GM23338 (cell line): ENCODE measurements around the gene GPR108. TPM values are rescaled to one million over a fixed set of nuclear protein-coding genes. Genes with fewer than 3 reads are reported as not detected.

ENCODE experiments used
- ATAC-seq: fragments of 200-7000 bp; cut with Tn5 transposase; 3 replicates; pipeline ENCODE4 v1.9.1; 2020
- DNase-seq: peaks from one replicate; pipeline ENCODE4 v3.0.0-alpha.2; 2015; ENCODE audit warnings: low spot score
- H2AFZ ChIP-seq: fragments of 200-600 bp; sonication (generic); 2 replicates; pipeline ENCODE4 v1.8.0; 2016; ENCODE audit warnings: antibody characterized with exemption, mild to moderate bottlenecking, moderate library complexity
- H3F3A ChIP-seq: fragments of 200-600 bp; sonication (generic); replicated peaks from 2 replicates; pipeline ENCODE4 v1.8.0; 2017; ENCODE audit warnings: antibody characterized with exemption, mixed run types, low read depth
- H3K27ac ChIP-seq: fragments of 200-600 bp; sonication (generic); 2 replicates; pipeline ENCODE4 v1.6.1; 2016; ENCODE audit warnings: low read depth
- H3K27me3 ChIP-seq: fragments of 200-600 bp; sonication (generic); 2 replicates; pipeline ENCODE4 v1.8.0; 2016; ENCODE audit warnings: mild to moderate bottlenecking, mixed run types, moderate library complexity; ENCODE audit not compliant: insufficient read depth
- H3K36me3 ChIP-seq: fragments of 200-600 bp; sonication (generic); 2 replicates; pipeline ENCODE4 v1.8.0; 2016; ENCODE audit warnings: mild to moderate bottlenecking; ENCODE audit not compliant: insufficient read depth
- H3K4me1 ChIP-seq: fragments of 200-600 bp; sonication (generic); 2 replicates; pipeline ENCODE4 v1.8.0; 2016; ENCODE audit warnings: mild to moderate bottlenecking, moderate library complexity; ENCODE audit not compliant: insufficient read depth
- H3K4me2 ChIP-seq: fragments of 200-600 bp; sonication (generic); 2 replicates; pipeline ENCODE4 v1.7.1; 2017; ENCODE audit warnings: mixed run types
- H3K4me3 ChIP-seq: fragments of 200-600 bp; sonication (generic); 2 replicates; pipeline ENCODE4 v1.6.1; 2016; ENCODE audit warnings: mixed run types
- H3K79me2 ChIP-seq: fragments of 200-600 bp; sonication (generic); replicated peaks from 2 replicates; pipeline ENCODE4 v1.8.0; 2017; ENCODE audit warnings: mild to moderate bottlenecking; ENCODE audit not compliant: insufficient read depth
- H3K9me2 ChIP-seq: fragments of 200-600 bp; sonication (generic); 2 replicates; pipeline ENCODE4 v1.8.0; 2017; ENCODE audit not compliant: insufficient read depth
- H4K20me1 ChIP-seq: fragments of 200-600 bp; sonication (generic); replicated peaks from 2 replicates; pipeline ENCODE4 v1.8.0; 2017; ENCODE audit warnings: mild to moderate bottlenecking; ENCODE audit not compliant: insufficient read depth
- H3K27ac Mint-ChIP-seq: 2 replicates; pipeline ENCODE4 v1.8.0; 2020; ENCODE audit warnings: inconsistent platforms, mild to moderate bottlenecking, moderate library complexity, mixed read lengths
- H3K27me3 Mint-ChIP-seq: 3 replicates; pipeline ENCODE4 v1.8.0; 2022; ENCODE audit warnings: low read depth, mild to moderate bottlenecking, moderate library complexity, mixed read lengths, inconsistent platforms; ENCODE audit not compliant: insufficient read depth, poor library complexity
- H3K36me3 Mint-ChIP-seq: 3 replicates; pipeline ENCODE4 v1.8.0; 2021; ENCODE audit warnings: low read depth, mild to moderate bottlenecking, inconsistent platforms, moderate library complexity, mixed read lengths
- H3K4me1 Mint-ChIP-seq: 3 replicates; pipeline ENCODE4 v1.8.0; 2020; ENCODE audit warnings: mild to moderate bottlenecking, inconsistent platforms, mixed read lengths
- H3K4me3 Mint-ChIP-seq: 3 replicates; pipeline ENCODE4 v1.8.0; 2021; ENCODE audit warnings: moderate library complexity, mild to moderate bottlenecking, inconsistent platforms, mixed read lengths
- H3K9me3 Mint-ChIP-seq: 3 replicates; pipeline ENCODE4 v1.8.0; 2020; ENCODE audit warnings: moderate library complexity, mild to moderate bottlenecking, inconsistent platforms, mixed read lengths
- CREB1 ChIP-seq: fragments of 250-450 bp; sonication (Bioruptor Pico); IDR thresholded peaks from 2 replicates; pipeline ENCODE4 v1.5.0; 2020; ENCODE audit warnings: low read depth, mild to moderate bottlenecking, moderate library complexity
- ETS1 ChIP-seq: IDR thresholded peaks from 2 replicates; pipeline ENCODE4 v1.6.1; 2016; ENCODE audit warnings: antibody characterized with exemption
- EZH2phosphoT487 ChIP-seq: fragments of 200-600 bp; sonication (generic); IDR thresholded peaks from one replicate; pipeline ENCODE4 v1.8.1; 2018; ENCODE audit warnings: antibody characterized with exemption; ENCODE audit not compliant: unreplicated experiment
- JUNB ChIP-seq: IDR thresholded peaks from one replicate; pipeline ENCODE4 v1.6.1; 2016; ENCODE audit warnings: antibody characterized with exemption; ENCODE audit not compliant: unreplicated experiment
- NANOG ChIP-seq: IDR thresholded peaks from 2 replicates; pipeline ENCODE4 v1.6.1; 2016; ENCODE audit warnings: antibody characterized with exemption, borderline replicate concordance
- REST ChIP-seq: IDR thresholded peaks from one replicate; pipeline ENCODE4 v1.6.1; 2018; ENCODE audit warnings: antibody characterized with exemption; ENCODE audit not compliant: unreplicated experiment
- STAT1 ChIP-seq: IDR thresholded peaks from one replicate; pipeline ENCODE4 v1.6.1; 2016; ENCODE audit warnings: antibody characterized with exemption; ENCODE audit not compliant: unreplicated experiment
- ZNF114 ChIP-seq: fragments of 250-450 bp; sonication (Bioruptor Pico); IDR thresholded peaks from 2 replicates; pipeline ENCODE4 v1.5.0; 2020; ENCODE audit warnings: mild to moderate bottlenecking, moderate library complexity
- ZNF462 ChIP-seq: fragments of 250-450 bp; sonication (Bioruptor Pico); IDR thresholded peaks from 2 replicates; pipeline ENCODE4 v1.5.0; 2020; ENCODE audit warnings: mild to moderate bottlenecking, moderate library complexity
- polyA plus RNA-seq: library from polyadenylated mRNA; unstranded; fragments of >200 nt; fragmentation: Nextera tagmentation; extraction: Ambion mirVana; gene quantifications from 2 replicates; pipeline ENCODE4 v1.2.1, GENCODE V29; 2016
- total RNA-seq: library from RNA; depleted of rRNA; stranded (reverse); fragments of >200 nt; shearing (Covaris generic); gene quantifications from 2 replicates; pipeline ENCODE4 v1.2.3, GENCODE V29; 2014

GPR108 gene
- total and polyA plus RNA-seq, 2 experiments from 2014 or later, result 44.8 to 57.9 TPM

GRCh38 chr19:6693681-6694080 is 43.7 kb downstream of the GPR108 start:
- Mint-ChIP-seq H3K4me1 (no peaks in the 10 kb centered on the region), H3K9me3 (peaks cover 93% of the 10 kb centered on the region), H3K27me3 (peaks cover 8% of the 10 kb centered on the region), H3K36me3 (peaks cover 48% of the 10 kb centered on the region), H3K4me3 (no peak overlapping the region), H3K27ac (no peak overlapping the region)
- no peaks in the 10 kb centered on the region for H3K9me2 ChIP-seq
- H3K79me2 ChIP-seq, result no peaks in the 10 kb centered on the region
- H3K27me3 ChIP-seq, result no peaks in the 10 kb centered on the region
- no peak overlapping the region for H2AFZ ChIP-seq
- DNase-seq, result peak; percentile 71
- no peaks in the 10 kb centered on the region for H3F3A ChIP-seq
- TF ChIP-seq ETS1 (no peak), NANOG (no peak), ZNF114 (CRISPR knock-in tag) (no peak), STAT1 (no peak), EZH2phosphoT487 (no peak), JUNB (no peak), ZNF462 (CRISPR knock-in tag) (no peak), CREB1 (CRISPR knock-in tag) (no peak), REST (no peak)
- H3K4me3 ChIP-seq, result no peak overlapping the region
- no peak for ATAC-seq
- H3K4me1 ChIP-seq, result no peaks in the 10 kb centered on the region
- H3K36me3 ChIP-seq, result no peaks in the 10 kb centered on the region
- H4K20me1 ChIP-seq, result no peaks in the 10 kb centered on the region
- no peak overlapping the region for H3K27ac ChIP-seq
- H3K4me2 ChIP-seq, result no peak overlapping the region
